GM04504 (cell line): ENCODE measurements around the gene PAX2.

Experiments used
- DNase-seq: peaks from one replicate; pipeline ENCODE4 v3.0.0-alpha.2; 2012; ENCODE audit warnings: low read depth

Gene PAX2

DNA sequence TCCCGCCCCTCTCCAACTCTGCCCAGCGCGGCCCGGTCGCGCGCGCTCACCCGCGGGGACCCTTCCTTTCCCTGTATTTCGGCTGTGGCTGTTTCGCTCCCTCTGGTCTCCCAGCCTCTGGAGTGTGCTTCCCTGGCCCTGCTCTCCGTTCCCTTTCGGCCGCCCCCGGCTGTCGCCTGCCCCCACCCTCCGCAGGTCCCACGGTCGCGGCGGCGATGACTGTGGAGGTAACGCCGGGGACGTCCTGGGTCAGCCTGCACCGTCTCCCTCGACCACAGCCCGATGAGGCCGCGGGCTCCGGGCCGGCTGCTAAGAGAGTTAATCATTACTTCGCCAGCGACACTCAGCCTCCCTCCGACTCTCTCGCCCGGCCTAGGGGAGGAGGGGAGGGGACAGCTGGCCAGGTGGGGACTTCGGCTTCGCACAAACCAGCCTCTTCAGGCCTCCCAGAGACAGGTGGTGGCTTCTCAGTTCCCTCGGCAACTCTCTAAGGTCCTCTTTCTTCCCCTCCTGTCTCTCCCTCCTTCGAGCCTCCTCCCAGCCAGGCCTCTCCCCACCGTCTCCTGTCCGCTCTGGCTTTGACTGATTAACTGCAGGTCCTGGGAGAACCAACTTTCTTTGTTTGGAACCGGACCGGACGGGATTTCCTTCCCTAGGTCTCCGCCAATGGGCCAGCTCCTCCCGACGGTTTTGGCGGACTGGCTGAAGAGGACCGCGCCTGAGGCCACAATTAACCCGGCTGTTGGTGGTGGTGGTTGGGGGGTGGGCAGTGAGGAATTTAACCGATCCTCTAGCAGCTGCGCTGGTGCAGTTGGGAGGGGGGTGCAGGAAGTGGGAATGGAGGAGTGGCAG lies 5.6 kb upstream of the PAX2 start:
- no peak for DNase-seq

DNA sequence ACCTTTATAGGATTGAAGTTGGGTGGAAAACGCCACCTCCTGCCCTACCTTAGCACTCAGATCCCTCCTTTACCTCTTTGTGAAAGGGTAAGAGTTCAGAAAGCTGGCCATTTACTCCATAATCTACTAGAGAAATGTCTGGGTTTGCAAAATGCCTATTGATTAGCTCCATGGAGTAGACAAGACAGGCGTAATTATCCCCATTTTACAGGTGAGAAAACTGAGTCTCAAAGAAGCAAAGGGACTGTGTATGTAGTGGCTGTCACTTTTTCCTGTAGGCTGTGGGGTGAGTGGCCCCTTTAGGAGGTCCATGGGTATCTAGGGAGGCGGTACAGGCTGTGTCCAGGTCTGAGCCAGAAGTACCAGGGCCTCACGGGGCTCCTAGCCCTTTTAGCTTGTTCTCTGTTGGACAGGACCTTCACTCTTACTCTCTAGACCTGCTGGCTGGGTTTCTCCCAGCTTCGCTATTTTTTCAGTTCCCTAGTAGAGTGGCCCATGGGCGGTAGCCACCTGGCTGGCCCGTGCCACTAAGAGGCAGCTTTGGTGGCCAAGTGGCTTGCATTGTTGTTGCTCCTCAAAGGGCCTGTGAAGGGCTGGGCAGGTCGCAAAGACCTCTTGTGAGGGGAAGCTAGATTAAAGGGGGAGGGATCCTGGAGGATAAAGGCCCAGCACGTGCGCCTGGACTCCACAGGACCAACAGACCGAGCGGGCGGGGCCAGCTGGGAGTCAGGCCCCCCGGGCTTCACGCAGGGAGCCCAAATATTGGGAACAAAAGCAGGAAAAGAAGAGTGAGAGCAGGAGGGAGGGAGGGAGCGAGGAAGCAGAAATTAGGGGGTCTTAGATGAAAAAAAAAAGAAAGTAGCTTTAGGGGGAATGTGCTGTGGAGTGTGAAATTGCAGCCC lies 4.7 kb upstream of the PAX2 start:
- no peak for DNase-seq

DNA sequence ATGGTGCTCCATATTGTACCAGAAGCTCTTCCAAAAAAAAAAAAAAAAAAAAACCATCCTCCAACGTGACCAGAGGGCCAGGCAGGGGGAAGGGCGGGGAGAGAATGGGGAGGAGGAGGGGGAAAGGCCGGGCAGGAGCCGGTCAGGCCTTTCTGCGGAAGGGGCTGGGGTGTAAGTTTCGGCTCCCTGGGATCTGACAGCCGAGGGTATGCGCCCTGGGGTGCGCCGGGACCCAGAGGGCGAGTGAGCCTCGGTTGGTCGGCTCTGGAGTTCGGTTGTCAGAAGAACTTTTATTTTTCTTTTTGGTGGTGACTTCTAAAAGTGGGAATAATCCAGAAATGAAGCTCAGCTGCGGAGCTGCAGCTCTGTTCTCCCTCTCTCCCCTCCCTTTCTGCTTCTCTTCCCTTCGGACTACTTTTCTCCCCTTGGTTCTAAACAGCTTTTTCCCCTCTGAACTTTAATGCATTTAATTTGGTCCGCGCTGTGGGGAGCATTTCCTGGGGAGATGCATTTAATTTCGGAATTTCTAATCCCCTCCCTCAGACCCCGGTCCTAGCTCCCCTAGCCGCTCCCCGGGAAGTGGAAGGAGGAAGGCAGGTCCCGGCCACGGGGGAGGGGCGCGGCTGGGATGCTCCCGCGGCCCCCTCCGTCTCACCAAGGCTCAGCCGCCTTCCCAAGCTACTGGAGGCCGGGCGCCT lies 3.9 kb upstream of the PAX2 start:
- DNase-seq: no peak

DNA sequence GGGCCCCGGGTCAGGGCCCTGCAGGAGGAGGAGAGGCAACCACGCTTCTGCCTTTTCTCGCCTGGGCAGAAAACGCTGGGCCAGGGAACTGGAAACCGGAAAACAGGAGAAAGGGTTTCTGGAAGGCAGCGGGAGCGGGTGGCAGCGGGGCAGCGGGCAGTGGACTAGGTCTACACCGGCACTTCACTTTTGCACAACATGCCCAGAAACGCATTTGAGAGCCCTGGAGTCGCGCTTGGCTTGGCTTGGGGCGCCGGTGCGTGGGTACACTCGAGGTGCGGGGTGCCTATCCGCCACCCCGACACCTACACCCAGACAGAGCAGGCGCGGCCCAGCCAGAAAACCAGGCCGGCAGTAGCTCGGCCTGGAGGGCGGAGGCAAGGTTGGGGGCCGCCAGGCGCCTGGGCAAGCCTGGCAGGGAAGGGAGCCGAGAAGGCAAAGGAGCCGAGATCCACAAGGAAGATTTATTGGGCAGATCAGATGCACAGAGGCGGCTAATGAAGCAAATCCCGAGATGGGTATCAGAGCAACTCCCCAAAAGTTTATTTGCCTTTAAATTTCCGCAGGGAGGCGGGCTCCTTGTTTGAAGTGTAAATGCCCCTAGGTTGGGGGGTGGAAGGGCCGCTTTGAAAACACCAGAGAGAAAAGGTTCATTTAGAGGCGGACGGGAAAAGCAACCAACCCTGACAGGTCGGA lies 3.2 kb upstream of the PAX2 start:
- no peak for DNase-seq

DNA sequence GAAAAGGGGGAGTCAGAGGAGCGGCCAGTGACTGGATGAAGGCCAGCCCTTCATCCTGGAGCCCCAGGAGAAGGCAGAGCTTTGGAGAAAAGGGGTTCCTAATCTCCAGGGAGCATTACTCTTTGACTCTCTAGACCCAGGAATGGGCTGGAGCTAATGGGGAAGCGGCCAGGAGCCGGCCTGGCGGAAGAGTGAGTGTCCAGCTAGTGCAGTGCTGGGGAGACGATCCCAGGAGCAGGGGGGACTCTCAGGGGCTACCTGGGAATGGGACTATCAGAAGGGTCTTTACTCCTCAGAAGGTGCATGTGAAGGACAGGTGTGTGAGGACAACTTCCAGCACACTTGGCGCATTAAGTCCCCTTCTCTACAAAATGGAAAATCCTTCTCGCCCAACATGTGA lies 2.4 kb upstream of the PAX2 start:
- no peak for DNase-seq

DNA sequence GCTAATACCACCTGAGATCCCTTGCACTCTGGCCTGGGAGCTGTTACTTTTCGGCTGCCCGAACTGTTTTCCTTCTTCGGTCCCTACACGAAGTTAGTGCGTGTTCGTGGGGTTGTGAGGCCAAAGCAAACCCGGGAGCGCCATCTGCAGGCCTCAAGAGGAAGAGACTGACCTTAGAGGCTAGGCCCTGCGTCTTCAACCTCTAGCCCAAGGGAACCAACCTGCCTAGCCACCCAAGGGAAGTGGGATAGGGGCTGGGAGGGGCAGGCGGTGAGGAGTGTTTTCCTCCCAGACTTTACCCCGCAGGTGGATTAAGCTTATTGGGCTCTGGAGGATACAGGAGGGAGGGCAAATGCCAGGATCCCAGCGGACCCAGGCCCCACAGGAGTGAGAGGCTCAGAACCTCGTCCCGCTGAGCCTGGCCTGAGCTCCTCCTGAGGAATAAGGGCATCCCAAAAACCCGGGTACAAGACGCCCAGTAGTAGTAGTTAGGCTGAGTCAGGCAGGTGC lies 1.7 kb upstream of the PAX2 start:
- peak; percentile 17 for DNase-seq

DNA sequence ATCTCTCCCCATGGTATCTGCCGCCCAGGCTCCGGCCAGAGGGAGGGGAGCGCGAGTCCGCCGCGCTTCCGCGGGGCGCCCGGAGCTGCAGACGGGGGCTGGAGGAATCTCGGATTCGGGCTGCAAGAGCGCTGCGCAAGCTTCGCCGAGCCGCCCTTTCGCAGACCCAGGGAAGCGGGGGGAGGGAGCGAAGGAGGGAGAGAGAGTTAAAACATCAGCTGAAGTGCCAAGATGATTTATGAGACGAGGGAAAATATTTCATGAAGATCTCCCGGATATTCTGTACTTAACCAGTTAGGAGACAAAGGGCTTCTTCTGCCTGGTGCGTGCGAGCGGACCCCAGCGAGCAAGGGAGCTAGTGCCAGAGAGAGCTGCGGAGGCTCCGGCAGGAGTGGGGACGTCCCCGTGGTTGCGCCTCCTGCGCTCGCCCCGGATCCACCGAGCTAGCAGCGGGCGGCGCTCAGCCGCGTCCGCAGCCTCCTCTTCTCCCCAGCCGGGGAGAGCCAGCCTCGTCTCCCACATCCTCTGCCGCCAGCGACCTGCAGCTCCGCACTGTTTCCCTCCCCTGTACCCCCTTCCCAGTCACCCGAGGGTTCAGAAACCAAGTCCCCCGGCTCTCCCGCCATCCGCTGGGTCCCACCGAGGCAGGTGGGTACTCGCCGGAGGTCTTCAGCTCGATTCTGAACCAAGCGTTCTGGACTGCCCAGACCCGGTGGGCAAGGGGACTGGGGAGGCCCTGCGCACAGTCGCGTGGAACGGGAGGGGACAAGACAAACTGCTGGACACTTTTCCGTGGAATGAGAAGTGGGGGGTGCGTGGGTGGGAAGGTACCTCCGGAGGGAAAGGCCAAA lies 1.0 kb upstream of the PAX2 start:
- DNase-seq: no peak

DNA sequence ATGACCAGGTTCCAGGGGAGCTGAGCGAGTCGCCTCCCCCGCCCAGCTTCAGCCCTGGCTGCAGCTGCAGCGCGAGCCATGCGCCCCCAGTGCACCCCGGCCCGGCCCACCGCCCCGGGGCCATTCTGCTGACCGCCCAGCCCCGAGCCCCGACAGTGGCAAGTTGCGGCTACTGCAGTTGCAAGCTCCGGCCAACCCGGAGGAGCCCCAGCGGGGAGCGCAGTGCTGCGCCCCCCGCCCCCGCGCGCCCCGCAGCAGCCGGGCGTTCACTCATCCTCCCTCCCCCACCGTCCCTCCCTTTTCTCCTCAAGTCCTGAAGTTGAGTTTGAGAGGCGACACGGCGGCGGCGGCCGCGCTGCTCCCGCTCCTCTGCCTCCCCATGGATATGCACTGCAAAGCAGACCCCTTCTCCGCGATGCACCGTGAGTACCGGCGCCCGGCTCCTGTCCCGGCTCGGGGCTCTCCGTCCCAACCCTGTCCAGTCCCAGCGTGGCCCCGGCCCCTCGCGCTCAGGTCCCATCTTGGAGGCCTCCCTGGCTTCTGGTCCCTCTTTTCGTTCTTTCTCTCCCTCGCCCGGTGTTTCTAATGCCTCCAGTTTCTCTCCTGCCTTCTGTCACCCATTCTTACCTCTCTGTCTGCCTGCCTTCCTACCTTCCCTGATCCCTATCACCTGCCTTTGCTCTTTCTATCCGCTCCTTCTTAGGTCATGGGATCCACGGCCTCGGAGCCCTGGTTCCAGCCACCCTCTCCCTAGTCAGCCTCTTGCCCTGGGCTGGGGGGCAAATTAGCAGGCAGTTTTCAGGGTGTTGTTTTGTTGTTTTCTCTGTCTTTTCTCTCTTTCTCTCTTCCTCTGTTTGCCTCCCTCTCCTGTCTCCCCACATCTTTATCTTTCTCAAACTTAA lies 751 bp downstream of the PAX2 start:
- DNase-seq: no peak

DNA sequence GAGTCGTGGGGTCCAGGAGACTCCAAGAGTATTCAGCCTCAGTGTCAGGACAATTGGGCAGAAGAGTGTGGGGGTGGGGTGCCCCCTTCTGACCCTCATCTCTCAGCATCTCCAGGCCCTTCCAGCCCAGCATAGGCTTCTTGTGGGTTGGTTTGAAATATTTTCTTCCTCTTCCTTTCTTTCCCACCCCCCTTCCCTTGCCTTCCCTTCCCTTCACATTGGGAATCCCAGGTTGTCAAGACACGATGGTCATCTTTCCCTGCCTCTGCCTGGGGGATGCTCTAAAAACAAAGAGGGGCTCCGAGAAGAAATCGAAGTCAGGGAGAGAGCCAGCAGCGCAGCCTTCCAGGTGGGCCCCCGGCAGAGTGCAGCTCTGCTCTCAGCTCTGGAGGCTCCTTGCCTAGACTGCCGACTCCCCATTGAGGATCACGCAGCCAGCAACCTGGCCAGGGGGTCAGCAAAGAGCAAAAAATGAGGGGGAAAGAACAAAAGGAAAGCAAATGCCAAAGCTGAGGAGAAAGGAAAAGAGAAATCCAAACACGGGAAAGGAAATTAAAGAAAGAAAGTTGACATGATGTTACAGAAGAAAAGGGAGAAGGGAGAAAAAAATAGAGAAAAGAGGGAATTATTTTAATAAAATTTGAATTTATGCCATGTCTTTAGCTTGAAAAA lies 1.5 kb downstream of the PAX2 start:
- DNase-seq: no peak

DNA sequence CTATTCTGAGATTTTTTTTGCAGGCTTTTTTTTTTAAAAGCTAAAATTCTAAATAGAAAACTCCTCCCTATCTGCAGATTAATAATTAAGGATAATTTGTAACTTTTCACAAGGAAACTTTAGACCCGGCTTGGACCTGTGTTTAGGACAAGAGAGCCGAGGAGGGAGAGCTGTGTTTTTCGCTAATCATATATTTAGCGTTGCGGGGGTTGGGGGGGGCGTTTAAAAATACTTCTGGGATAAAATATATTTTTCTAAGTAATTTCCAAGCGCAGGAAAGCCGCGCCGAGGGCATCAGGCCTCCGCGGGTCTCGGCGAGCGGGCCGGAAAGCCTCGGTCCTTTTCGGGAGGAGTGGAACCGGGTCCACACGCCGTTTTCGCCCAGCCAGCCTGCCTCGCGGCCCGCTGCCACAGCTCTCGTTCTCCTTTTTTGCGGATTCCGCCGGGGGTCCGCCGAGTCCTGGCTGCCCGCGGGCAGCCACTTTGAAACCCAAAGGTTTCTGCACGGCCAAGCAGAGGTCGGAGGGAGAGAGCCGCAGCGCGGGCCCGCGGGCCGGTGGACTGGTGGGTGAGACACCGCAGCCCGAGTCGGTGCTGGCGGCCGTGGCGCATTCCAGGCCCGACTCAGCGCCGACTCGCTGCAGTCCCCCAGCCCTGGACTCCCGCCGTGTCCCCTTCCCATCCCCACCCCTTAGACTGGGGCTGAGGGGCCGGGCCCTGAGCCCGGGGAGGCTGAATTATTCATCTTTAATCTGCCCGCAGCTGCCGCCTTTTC lies 2.3 kb downstream of the PAX2 start:
- no peak for DNase-seq

DNA sequence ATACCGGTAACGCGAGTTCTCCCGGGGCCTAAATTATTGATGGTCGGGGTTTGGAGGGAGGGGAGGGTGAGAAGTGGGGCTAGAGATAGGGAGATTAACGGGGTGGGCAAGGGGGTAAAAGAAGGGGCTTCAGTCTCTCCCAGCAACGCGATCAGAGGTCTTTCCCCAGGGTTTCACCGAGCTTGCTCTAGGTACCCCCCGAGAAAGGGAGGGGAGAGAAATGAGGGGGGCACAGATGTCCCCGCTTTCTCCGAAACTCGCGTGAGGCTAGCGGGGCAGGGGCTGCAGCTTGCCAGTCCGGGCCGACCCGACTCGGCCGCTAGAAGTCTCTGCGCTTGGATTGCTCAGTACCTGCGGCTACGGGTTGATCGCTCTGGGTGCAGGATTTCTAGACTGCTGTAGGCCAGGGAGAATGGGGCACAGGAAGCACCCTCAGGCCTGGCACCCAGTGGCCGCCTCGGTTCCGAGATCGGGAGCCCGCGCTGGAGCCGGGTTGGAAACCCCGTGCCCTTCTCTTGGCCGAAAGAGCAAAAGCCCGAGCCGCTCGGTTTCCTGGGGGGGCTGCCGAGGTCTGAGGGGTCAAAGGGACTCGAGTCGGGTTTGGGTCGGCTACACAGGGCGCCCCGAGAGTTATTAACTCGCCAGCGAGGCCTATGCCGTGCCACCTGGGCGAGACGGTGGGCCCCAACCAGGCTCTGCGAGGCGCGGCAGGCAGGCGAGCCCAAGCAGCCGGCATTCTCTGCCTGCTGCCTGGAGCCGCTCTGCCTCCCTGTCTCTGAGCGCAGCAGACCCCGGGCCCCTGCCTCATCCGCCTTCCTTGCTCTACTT lies 3.1 kb downstream of the PAX2 start:
- DNase-seq: no peak

DNA sequence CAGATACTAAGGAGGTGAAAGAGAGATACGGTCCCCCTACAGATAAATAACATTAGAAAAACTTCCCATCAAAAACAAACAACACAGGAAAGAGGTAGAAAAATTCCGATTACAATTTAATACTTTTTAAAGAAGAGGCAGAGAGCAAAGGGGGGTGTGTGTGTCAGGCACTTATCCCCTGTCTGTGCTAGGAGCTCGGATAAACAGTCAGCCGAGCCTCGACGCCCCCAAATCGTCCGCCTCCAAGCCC lies 3.6 kb downstream of the PAX2 start:
- no peak for DNase-seq

DNA sequence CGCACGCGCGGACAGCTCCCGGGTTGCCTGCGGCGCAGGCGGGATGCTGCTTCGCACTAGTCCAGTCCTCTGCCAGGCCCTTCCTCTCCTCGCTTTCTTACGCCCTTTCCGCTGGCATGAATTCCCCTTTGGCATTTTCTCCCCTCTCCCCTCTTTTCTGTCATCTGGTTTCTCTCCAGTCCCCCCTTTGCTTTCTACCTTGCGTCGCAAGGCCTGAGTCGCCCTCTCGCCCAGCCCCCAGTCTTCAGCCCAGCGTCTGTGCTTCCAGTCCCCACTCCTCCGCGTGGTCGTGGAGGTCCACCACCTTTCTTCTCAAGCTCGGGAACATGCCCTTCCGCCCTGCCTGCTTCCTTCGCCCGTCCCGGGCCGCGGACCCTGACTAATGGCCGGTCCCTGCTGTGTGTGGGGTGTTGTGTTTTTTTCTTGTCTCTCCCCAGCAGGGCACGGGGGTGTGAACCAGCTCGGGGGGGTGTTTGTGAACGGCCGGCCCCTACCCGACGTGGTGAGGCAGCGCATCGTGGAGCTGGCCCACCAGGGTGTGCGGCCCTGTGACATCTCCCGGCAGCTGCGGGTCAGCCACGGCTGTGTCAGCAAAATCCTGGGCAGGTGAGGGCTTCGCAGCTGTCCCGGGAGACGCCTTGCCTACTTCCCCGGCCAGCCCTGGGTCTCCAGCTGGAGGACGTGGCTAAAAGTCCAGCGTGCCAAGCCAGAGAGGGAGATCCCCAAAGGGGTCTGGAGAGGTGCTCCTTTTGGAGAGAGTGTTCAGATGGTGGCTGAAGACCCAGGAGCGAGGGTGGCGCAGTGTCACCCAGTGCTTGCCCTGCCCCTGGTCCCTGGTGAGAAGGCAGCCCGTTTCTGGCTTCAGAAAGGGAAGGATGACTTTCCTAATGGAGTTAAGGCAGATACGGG lies 4.2 kb downstream of the PAX2 start:
- DNase-seq: no peak

DNA sequence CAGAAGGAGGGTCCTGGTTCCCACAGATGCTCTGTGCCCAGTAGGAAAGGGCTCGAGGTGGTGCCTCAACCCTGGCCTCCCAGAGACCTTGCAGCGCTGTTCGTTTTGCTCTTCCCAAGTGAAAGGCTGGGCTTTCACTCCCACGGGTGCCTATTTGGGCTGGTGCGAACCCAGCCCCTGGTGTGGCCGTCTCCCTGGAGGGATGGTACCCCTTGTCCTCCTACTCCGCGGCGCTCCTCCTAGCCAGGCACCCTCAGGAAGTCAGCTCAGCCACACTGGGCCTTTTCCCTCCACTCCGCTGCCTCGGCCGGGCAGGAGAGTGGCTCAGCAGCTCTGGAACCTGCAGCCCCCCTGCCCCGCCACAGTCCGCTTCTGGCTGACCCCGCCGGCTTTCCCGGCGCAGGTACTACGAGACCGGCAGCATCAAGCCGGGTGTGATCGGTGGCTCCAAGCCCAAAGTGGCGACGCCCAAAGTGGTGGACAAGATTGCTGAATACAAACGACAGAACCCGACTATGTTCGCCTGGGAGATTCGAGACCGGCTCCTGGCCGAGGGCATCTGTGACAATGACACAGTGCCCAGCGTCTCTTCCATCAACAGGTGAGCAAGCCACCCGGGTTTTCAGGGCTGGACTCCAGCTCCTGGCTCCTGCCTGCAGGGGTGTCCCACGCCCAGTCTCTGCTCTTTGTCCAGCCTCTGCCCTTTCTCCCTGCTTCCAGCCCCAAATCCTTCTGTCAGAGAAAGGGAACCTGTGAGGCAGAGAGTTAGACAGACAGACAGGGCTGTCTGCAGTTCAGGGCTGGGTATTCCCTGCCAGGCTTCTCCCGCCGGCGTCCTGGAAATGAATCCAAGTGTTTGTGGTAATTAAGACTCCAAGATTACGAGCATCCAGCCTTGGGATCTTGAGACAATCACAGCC lies 5.2 kb downstream of the PAX2 start:
- DNase-seq: no peak

DNA sequence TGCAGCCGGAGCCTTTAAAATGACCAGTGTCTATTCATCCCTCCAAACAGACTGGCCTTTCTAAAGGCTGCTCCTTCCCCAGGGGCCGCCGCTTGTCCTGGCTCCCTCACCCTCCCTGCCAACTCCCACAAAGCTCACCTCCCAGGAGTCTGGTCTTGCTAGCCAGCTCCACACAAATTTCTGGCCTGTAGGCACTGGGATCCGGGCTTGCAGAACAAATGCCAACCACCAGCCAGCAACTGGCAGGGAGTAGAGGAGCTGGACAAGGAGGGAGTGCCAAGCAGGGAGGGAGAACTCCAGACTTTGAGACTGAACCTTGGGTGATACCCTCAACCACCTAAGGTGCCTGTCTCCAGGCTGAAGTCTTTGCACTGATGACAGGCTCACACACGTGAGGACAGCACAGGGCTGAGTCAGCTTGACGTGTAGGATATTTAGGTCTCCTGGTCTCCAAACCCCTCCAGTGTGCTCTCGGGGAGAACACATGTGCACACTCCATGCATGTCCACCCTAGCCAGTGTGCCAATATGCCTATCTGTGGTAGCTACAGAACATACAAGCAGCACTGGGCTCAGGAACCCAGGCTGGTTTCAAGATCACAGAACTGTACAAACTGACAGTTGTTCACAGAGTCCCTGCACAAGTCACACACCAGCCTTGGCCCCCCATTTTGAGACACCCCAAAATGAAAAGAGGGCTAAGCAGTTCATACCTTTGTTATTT lies 6.0 kb downstream of the PAX2 start:
- DNase-seq: no peak
